ENCODE measurements around the gene CCDC137.
"Not testable (repeated sequence)": the region's sequence is repeated elsewhere in the genome, so short reads cannot be mapped to it uniquely, and the experiment has no call there.

The CCDC137 gene

GRCh38 chr17:81666342-81667191, at the start of gene CCDC137, which contains the start of gene OXLD1:
TSS of gene CCDC137 (plus strand) at chr17:81666737. CDS start at chr17:81666767, 30 bp downstream.
TSS of gene OXLD1 (minus strand) at chr17:81666605. CDS start at chr17:81666577, 28 bp downstream.
- DNase-seq (ENCODE audit: low spot score) = peak; percentile 91

DNA sequence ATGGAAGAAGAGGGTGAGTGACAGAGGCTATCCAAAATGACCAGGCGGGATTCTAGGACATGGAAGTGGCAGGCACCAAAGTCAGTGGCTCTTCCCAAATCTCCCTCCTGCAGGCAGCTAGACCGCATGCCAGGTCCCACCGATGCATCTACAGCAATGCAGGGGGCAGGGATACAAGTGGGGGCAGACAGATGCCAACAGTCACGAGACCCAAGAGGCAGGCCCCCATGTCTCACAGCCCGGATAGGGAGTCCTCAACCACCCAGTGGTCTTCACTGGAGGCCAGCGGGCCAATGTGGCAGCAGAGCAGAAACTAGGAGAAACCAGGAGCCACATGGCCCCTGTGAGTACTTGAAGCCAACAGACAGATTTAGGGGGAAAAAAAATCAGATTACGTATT, 49.7 kb upstream of the CCDC137 start:
- DNase-seq (ENCODE audit: low spot score) = no peak

DNA sequence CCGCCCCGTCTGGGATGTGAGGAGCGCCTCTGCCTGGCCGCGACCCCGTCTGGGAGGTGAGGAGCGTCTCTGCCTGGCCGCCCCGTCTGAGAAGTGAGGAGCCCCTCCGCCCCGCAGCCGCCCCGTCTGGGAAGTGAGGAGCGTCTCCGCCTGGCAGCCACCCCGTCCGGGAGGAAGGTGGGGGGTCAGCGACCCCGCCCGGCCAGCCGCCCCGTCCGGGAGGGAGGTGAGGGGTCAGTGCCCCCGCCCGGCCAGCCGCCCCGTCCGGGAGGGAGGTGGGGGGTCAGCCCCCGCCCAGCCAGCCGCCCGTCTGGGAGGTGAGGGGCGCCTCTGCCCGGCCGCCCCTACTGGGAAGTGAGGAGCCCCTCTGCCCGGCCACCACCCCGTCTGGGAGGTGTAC, 48.2 kb upstream of the CCDC137 start:
- not testable (repeated sequence) for DNase-seq (ENCODE audit: low spot score)

DNA sequence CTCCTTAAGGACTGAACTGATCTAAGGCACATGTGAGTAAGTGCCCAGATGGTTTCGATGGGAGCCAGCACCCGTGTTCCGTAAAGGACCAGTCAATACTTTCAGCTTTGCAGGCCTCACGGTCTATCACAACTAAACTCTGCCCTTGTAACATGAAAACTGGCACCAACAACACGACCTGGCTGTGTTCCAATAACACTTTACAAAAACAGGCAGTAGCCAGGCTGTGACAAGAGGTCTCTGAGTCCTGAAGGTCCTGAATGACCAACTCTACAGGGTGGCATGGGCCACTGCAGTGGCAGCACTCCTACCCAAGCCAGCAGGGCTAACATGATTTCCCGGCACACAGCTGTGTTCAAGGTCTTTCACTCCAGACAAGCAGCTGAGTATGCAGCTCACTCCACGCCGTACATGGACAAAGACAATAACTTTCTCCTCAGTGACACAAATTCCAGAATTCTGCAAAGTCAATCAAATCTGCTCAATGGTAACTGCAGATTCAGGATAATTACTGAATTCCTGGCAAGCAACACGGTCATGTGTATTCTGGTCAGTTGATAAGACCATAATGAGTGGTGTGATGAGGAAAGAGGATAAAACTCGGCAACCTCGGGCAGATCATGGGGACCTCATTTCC, 44.9 kb upstream of the CCDC137 start:
- no peak for DNase-seq (ENCODE audit: low spot score)

DNA sequence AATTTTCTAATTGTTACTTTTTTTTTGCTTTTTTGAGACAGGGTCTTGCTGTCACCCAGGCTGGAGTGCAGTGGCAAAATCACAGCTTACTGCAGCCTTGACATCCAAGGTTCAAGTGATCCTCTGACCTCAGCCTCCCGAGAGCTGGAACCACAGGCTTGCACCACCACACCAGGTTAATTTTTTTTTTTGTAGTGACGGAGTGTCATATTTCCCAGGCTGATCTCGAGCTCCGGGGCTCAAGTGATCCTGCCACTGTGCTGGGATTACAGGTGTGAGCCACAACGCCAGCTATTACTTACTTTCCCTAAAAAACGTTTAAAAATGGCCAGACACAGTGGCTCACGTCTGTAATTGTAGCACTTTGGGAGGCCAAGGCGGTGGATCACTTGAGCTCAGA, 36.3 kb upstream of the CCDC137 start:
- no peak for DNase-seq (ENCODE audit: low spot score)

GRCh38 chr17:81631482-81631881, 35.1 kb upstream of the CCDC137 start:
- DNase-seq (ENCODE audit: low spot score) = no peak

DNA sequence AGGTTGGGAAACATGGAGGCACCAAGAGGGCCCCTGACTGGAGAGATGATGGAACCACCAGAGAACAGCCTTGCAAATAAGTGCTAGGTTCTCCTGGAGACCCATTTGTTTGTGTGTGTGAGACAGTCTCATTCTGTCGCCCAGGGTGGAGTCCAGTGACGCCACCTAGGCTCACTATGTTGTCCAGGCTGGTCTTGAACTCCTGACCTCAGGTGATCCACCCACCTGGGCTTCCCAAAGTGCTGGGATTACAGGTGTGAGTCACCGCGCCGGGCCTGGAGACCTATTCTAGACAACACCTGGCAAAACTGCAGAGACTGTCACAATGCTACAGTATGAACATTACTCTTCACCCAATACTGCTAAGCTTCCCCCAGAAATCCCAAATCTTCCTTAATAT, 31.1 kb upstream of the CCDC137 start:
- DNase-seq (ENCODE audit: low spot score) = no peak

DNA sequence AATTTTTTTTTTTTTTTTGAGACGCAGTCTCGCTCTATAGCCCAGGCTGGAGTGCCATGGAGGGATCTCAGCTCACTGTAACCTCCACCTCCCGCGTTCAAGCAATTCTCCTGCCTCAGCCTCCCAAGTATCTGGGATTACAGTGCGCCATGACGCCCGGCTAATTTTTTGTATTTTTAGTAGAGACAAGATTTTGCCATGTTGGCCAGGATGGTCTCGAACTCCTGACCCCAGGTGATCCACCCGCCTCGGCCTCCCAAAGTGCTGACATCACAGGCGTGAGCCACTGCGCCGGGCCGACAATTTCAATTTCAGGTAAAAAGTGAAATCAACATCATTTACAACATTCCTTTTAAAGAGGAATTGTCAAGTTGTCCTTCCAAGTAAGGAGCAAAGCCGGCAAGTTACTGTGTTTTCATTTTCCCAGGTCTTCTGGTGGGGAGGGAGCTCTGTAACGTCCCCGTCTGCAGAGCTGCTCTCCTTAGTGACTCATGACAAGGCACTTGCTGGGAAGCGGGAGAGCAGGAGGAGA, 30.5 kb upstream of the CCDC137 start:
- no peak for DNase-seq (ENCODE audit: low spot score)

DNA sequence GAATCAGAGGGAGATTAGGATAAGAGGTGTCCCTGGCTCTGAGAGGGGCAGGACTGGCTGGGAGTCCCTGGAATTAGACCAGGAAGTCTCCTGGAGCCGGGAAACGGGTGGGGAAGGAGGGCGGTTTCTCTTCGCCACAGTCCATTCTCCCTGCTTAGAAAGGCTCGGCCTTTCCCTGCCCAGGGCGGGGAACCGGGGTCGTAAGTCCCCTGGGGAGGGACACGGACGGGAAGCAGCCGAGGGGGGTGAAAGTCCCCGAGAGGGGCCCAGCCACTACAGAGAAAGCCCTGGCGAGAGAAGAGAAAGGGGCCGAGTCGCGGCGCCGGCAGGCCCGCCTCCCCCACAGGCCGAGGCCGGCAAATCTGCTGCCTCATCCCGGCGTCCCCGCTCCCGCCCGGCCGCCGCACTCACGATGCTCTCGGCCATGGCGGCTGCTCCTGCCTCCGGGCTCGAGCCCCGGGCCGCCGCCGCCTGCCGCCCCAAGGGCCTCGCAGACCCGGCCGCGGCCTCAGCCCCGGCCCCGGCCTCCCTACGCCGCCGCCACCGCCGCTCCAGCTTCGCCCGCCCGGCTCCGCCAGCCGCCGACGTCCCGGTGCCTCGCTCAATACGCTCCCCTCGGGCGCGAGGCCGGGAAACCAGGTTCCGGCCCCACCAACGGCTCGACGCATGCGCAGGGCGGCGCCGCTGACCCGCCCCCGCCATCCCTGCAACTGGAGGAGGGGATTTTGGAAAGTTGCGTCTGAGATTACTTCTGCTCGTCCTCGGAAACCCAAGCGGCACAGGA, 29.8 kb upstream of the CCDC137 start, which contains the start of the genes NPLOC4 and TSPAN10:
Gene NPLOC4 (minus strand): TSS at position 608 of the 784 bp plus-strand sequence. CDS start 182 bp downstream, at position 426.
Gene TSPAN10 (plus strand): TSS at position 692 of the 784 bp plus-strand sequence. CDS start 5,217 bp downstream, outside the sequence.
- DNase-seq (ENCODE audit: low spot score) = peak; percentile 87

- DNase-seq (ENCODE audit: low spot score) = no peak
Observed at GRCh38 chr17:81638683-81639082, 27.9 kb upstream of the CCDC137 start.

DNA sequence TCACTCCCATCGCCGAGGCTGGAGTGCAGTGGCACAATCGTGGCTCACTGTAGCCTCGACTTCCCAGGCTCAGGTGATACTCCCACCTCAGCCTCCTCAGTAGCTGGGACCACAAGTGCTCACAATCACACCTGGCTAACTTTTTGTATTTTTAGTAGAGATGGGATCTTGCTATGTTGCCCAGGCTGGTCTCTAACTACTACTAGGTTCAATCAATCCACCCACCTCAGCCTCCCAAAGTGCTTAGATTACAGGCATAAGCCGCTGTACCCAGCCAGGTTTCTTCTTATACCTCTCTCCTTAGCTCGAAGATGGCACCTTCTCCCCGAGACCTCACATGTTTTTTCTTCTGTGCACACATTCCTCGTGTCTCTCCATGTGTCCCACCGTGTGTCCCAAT, 26.5 kb upstream of the CCDC137 start:
- DNase-seq (ENCODE audit: low spot score) = no peak

- no peak for DNase-seq (ENCODE audit: low spot score)
Observed at GRCh38 chr17:81641825-81642489, 24.6 kb upstream of the CCDC137 start.

DNA sequence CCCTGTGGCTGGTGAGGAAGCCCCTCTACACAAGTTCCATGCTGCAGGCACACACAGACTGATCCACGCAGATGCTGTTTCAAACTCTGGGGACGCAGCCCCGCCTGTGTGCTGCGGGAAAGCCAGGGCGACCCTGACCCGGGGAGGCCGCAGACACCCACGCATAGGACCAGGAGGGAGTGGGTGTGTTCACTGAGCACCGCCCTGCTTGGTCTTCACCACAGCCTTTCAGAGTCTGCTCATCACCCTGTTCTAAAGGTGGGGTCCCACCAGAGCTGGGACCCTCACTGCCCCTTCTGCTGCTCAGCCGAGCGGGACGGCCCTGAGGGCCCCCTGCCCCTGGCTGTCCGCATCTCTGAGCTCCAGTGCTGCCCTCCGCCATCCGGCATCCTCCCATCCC, 22.0 kb upstream of the CCDC137 start:
- no peak for DNase-seq (ENCODE audit: low spot score)

- DNase-seq (ENCODE audit: low spot score) = no peak
Observed at GRCh38 chr17:81644976-81645952, 21.3 kb upstream of the CCDC137 start.

GRCh38 chr17:81646869-81647600, 19.5 kb upstream of the CCDC137 start:
- no peak for DNase-seq (ENCODE audit: low spot score)

DNA sequence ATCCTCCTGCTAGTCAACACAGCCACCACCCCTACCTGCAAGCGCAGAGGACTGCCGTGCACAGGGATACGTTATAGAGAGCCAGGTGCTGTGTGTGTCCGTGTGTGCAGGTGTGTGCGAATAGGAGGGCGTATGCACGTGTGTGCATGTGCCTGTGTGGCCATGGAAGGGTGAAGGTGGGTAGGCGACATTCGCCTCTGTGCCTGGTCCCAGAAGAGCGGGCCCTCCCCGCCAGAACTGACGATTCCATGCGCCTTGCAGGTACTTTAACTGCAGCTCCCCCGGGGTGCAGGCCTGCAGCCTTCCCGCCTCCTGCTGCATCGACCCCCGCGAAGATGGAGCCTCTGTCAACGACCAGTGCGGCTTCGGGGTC, 18.9 kb upstream of the CCDC137 start:
- no peak for DNase-seq (ENCODE audit: low spot score)

GRCh38 chr17:81648013-81648706, 18.4 kb upstream of the CCDC137 start:
- DNase-seq (ENCODE audit: low spot score) = no peak

DNA sequence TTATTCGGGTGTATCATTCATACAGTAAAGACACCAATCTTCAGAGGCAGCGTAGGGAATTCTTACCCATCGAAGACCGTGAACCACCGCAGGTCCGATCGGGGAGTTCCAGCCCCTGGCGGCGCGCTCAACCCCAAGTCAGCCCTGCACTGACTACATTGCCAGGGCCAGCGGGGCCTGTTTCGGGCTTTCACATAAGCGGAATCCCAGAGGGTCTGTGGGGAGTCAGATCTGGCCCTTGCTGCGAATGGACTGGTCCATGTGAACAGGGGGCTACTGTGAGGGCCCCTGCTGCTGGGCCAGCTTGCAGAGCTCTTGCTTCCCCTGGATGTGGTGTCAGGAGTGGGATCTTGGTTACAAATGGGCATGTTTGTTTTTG, 17.8 kb upstream of the CCDC137 start:
- no peak for DNase-seq (ENCODE audit: low spot score)

- DNase-seq (ENCODE audit: low spot score) = no peak
Observed at GRCh38 chr17:81650951-81651350, 15.6 kb upstream of the CCDC137 start.
